Kidney epithelial cell (primary cell): ENCODE measurements around the gene ZNF611. TPM values are rescaled to one million over a fixed set of nuclear protein-coding genes. Genes with fewer than 3 reads are reported as not detected.
"Not testable (repeated sequence)": the region's sequence is repeated elsewhere in the genome, so short reads cannot be mapped to it uniquely, and the experiment has no call there.

Experiments used
- DNase-seq: peaks from one replicate; pipeline ENCODE4 v3.0.0-alpha.2; 2010; ENCODE audit warnings: low read depth
- H3K27me3 ChIP-seq: 2 replicates; pipeline ENCODE4 v1.6.0; 2011; ENCODE audit warnings: low read length; ENCODE audit not compliant: control insufficient read depth, insufficient read depth
- H3K36me3 ChIP-seq: 2 replicates; pipeline ENCODE4 v1.5.1; 2011; ENCODE audit warnings: low read length; ENCODE audit not compliant: control insufficient read depth, insufficient read depth
- H3K4me3 ChIP-seq: 2 replicates; pipeline ENCODE4 v1.5.1; 2011; ENCODE audit warnings: low read depth, mild to moderate bottlenecking, control low read depth, low read length
- CTCF ChIP-seq: IDR thresholded peaks from 2 replicates; pipeline ENCODE4 v1.5.1; 2011; ENCODE audit warnings: mild to moderate bottlenecking, moderate library complexity, low read length, control low read depth, inconsistent platforms; ENCODE audit not compliant: insufficient read depth, poor library complexity, severe bottlenecking
- total RNA-seq: library from RNA; depleted of rRNA; stranded (reverse); fragments of >200 nt; gene quantifications from 2 replicates; pipeline ENCODE4 v1.2.3, GENCODE V29; 2015

The ZNF611 gene
- total RNA-seq, 1 donor from 2014 or later: 16.4 TPM

- Histone ChIP-seq H3K27me3 (no peaks in the 10 kb centered on the region), H3K36me3 (peaks cover 1% of the 10 kb centered on the region), H3K4me3 (no peak overlapping the region)
- no peak for DNase-seq
- no peak for TF ChIP-seq CTCF
Measured at GRCh38 chr19:52679598-52679997, 55.2 kb downstream of the ZNF611 start.

GRCh38 chr19:52675239-52675638 lies 59.6 kb downstream of the ZNF611 start:
- DNase-seq, H3K4me3 ChIP-seq, H3K27me3 ChIP-seq, H3K36me3 ChIP-seq: not testable (repeated sequence)

GRCh38 chr19:52673014-52673413 lies 61.8 kb downstream of the ZNF611 start:
- Histone ChIP-seq H3K36me3 (no peaks in the 10 kb centered on the region), H3K27me3 (no peaks in the 10 kb centered on the region), H3K4me3 (no peak overlapping the region)
- no peak for TF ChIP-seq CTCF
- no peak for DNase-seq

DNA sequence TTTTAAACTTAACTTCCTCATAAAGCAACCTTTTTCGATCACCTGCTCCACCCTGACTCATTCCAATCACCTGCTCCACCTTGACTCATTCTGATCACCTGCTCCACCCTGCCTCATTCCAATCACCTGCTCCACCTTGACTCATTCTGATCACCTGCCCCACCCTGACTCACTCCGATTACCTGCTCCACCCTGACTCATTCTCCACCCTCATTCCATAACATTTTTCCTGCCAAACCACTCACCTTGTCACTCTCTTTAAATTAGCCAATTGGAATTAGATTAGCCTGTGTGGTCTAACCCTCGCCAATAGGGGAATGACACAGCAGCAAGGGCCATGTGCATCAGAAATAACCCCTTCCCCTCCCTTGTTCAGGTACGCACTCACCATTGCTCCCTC lies 64.8 kb downstream of the ZNF611 start:
- Histone ChIP-seq H3K27me3 (no peaks in the 10 kb centered on the region), H3K4me3 (no peak overlapping the region), H3K36me3 (no peaks in the 10 kb centered on the region)
- no peak for DNase-seq
- TF ChIP-seq CTCF: no peak

GRCh38 chr19:52669586-52669985 lies 65.3 kb downstream of the ZNF611 start:
- H3K27me3 ChIP-seq: no peaks in the 10 kb centered on the region
- no peak overlapping the region for H3K4me3 ChIP-seq
- DNase-seq: no peak
- TF ChIP-seq CTCF: no peak
- no peaks in the 10 kb centered on the region for H3K36me3 ChIP-seq

GRCh38 chr19:52667972-52668371 lies 66.9 kb downstream of the ZNF611 start:
- no peak for TF ChIP-seq CTCF
- H3K36me3 ChIP-seq: no peaks in the 10 kb centered on the region
- DNase-seq: no peak

More at GRCh38 chr19:52667972-52668371, 66.9 kb downstream of the ZNF611 start:
- no peak overlapping the region for H3K4me3 ChIP-seq
- H3K27me3 ChIP-seq: no peaks in the 10 kb centered on the region
